Activated B cell treated with CpG ODN at 0.5 μM for 24 hours (primary cell): ENCODE results near the gene LMNTD1. TPM values are rescaled to one million over a fixed set of nuclear protein-coding genes. Genes with fewer than 3 reads are reported as not detected.
"Not testable (repeated sequence)": the region's sequence is repeated elsewhere in the genome, so short reads cannot be mapped to it uniquely, and the experiment has no call there.

ENCODE experiments used
- ATAC-seq: fragments of 200-7000 bp; cut with Tn5 transposase; one replicate; pipeline ENCODE4 v1.10.0; 2021; ENCODE audit warnings: low read depth, mild to moderate bottlenecking, moderate library complexity
- CTCF ChIA-PET: fragments of 350-600 bp; sonication (Branson Sonifier 250); formaldehyde crosslinking; loops from one replicate; lab custom pipeline; 2021; ENCODE audit warnings: antibody characterized with exemption; lab: Charles Lee
- POLR2A ChIA-PET: fragments of 350-600 bp; sonication (Branson Sonifier 250); formaldehyde crosslinking; loops from one replicate; lab custom pipeline; 2021; ENCODE audit warnings: antibody characterized with exemption; lab: Charles Lee
- DNase-seq: peaks from one replicate; pipeline ENCODE4 v3.0.0; 2022
- H3K27ac Mint-ChIP-seq: one replicate; pipeline ENCODE4 v1.8.0; 2020; ENCODE audit warnings: mixed read lengths
- H3K27me3 Mint-ChIP-seq: one replicate; pipeline ENCODE4 v1.8.0; 2021; ENCODE audit warnings: mixed read lengths
- H3K36me3 Mint-ChIP-seq: one replicate; pipeline ENCODE4 v1.8.0; 2021; ENCODE audit warnings: low read depth, mixed read lengths
- H3K4me1 Mint-ChIP-seq: one replicate; pipeline ENCODE4 v1.8.0; 2021; ENCODE audit warnings: mixed read lengths
- H3K4me3 Mint-ChIP-seq: one replicate; pipeline ENCODE4 v1.8.0; 2020; ENCODE audit warnings: mild to moderate bottlenecking, mixed read lengths
- H3K9me3 Mint-ChIP-seq: one replicate; pipeline ENCODE4 v1.8.0; 2020; ENCODE audit warnings: mixed read lengths
- intact Hi-C: fragments of 100-400 bp; cut with micrococcal nuclease; formaldehyde crosslinking; loops from one replicate; pipeline ENCODE4 v1.15.1; 2024
- total RNA-seq: library from RNA; stranded (reverse); gene quantifications from 2 replicates; pipeline ENCODE4 v1.2.3, GENCODE V29; 2022
- TF ChIP-seq, protein P1 (sequence below): fragments of 200-600 bp; IDR thresholded peaks from one replicate; pipeline ENCODE4 v1.8.0; 2022; ENCODE audit warnings: antibody characterized with exemption, mild to moderate bottlenecking

Gene LMNTD1
- total RNA-seq, 1 donor from 2014 or later = not detected

- Mint-ChIP-seq H3K27me3 (no peaks in the 10 kb centered on the region), H3K4me3 (no peak overlapping the region), H3K36me3 (no peaks in the 10 kb centered on the region), H3K9me3 (no peaks in the 10 kb centered on the region), H3K27ac (no peak overlapping the region), H3K4me1 (peaks cover 4% of the 10 kb centered on the region)
- intact Hi-C loops = loop anchor here (10.0 kb wide), 1 partner anchor 1452 kb away; no protein-coding TSS in a partner anchor
- ChIA-PET POLR2A (no interaction called here), CTCF (no interaction called here)
- ATAC-seq = no peak
- TF ChIP-seq, protein P1, sequence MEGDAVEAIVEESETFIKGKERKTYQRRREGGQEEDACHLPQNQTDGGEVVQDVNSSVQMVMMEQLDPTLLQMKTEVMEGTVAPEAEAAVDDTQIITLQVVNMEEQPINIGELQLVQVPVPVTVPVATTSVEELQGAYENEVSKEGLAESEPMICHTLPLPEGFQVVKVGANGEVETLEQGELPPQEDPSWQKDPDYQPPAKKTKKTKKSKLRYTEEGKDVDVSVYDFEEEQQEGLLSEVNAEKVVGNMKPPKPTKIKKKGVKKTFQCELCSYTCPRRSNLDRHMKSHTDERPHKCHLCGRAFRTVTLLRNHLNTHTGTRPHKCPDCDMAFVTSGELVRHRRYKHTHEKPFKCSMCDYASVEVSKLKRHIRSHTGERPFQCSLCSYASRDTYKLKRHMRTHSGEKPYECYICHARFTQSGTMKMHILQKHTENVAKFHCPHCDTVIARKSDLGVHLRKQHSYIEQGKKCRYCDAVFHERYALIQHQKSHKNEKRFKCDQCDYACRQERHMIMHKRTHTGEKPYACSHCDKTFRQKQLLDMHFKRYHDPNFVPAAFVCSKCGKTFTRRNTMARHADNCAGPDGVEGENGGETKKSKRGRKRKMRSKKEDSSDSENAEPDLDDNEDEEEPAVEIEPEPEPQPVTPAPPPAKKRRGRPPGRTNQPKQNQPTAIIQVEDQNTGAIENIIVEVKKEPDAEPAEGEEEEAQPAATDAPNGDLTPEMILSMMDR = no peak
- no peak for DNase-seq
Measured at GRCh38 chr12:25433024-25433423, 120.1 kb downstream of the LMNTD1 start.

- H3K4me1 Mint-ChIP-seq = no peaks in the 10 kb centered on the region
- H3K27me3 Mint-ChIP-seq = no peaks in the 10 kb centered on the region
- no peak for DNase-seq
- ChIA-PET POLR2A (no interaction called here), CTCF (no interaction called here)
- H3K27ac Mint-ChIP-seq = no peak overlapping the region
- no peak overlapping the region for H3K4me3 Mint-ChIP-seq
- TF ChIP-seq, protein P1 = no peak
- intact Hi-C loops = no loop called here
- no peaks in the 10 kb centered on the region for H3K9me3 Mint-ChIP-seq
- ATAC-seq = no peak
- H3K36me3 Mint-ChIP-seq = no peaks in the 10 kb centered on the region
Measured at GRCh38 chr12:25427337-25428249, 125.5 kb downstream of the LMNTD1 start.

DNA sequence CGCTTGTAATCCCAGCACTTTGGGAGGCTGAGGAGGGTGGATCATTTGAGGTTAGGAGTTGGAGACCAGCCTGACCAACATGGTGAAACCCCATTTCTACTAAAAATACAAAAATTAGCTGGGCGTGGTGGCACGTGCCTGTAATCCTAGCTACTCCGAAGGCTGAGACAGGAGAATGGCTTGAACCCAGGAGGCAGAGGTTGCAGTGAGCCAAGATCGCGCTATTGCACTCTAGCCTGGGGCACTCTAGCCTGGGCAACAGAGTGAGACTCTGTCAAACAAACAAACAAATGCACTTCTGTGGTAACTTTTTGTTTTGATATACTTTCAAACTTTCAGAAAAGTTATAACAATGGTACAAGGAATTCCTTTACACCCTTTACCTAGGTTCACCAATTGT lies 126.3 kb downstream of the LMNTD1 start:
- POLR2A ChIA-PET, H3K4me1 Mint-ChIP-seq, CTCF ChIA-PET, ATAC-seq, DNase-seq, H3K9me3 Mint-ChIP-seq, H3K27me3 Mint-ChIP-seq, H3K27ac Mint-ChIP-seq, intact Hi-C loops, H3K36me3 Mint-ChIP-seq, H3K4me3 Mint-ChIP-seq: not testable (repeated sequence)
